OCI-LY1 (cell line): ENCODE data around the gene RHBDL1.

ENCODE experiments used
- EZH2 ChIP-seq: fragments of 200-600 bp; sonication (generic), shearing (Covaris generic); IDR thresholded peaks from 2 replicates; pipeline ENCODE4 v1.8.0; 2017; ENCODE audit warnings: borderline replicate concordance, mixed run types, mild to moderate bottlenecking, antibody characterized with exemption, low read length, moderate library complexity, mixed read lengths
- TF ChIP-seq, protein P1 (sequence below): fragments of 200-600 bp; sonication (generic), shearing (Covaris generic); IDR thresholded peaks from 2 replicates; pipeline ENCODE4 v1.5.1; 2017; ENCODE audit warnings: mild to moderate bottlenecking, antibody characterized with exemption, low read length, moderate library complexity, mixed read lengths

DNA sequence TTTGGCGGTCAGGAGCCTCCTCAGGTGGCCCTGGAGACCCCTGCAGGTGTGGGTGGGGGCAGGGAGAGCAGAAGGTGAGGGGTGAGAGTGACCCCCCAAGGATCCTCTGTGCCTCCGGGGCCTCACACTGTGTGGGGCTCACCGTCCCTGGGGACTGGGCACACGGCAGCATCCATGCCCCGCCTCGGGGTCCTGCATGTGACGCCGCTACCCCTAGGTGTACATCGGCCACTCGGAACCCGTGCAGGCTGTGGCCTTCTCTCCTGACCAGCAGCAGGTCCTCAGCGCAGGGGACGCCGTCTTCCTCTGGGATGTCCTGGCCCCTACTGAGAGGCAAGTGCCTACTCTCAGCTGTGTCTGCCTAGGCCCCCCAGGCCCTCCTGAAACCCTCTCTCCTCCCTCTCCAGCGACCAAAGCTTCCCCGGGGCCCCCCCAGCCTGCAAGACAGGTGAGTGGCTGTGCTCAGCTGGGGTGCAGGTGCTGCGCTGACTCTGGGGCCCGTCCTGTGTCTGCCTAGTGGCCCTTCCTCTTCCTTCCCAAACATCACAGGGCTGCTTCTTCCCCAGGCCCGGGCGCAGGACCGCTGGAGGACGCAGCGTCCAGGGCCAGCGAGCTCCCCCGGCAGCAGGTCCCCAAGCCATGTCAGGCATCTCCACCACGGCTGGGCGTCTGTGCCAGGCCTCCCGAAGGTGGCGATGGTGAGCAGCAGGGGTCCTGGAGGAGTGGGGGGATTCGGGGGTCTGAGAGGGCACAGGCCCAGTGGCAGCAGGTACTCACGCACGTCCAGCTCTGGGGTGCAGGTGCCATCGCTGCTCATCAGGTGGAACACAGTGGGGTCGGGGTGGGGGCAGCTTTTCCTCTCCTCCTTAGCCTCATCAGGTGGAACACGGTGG lies 16.5 kb upstream of the RHBDL1 start:
- TF ChIP-seq, protein P1, sequence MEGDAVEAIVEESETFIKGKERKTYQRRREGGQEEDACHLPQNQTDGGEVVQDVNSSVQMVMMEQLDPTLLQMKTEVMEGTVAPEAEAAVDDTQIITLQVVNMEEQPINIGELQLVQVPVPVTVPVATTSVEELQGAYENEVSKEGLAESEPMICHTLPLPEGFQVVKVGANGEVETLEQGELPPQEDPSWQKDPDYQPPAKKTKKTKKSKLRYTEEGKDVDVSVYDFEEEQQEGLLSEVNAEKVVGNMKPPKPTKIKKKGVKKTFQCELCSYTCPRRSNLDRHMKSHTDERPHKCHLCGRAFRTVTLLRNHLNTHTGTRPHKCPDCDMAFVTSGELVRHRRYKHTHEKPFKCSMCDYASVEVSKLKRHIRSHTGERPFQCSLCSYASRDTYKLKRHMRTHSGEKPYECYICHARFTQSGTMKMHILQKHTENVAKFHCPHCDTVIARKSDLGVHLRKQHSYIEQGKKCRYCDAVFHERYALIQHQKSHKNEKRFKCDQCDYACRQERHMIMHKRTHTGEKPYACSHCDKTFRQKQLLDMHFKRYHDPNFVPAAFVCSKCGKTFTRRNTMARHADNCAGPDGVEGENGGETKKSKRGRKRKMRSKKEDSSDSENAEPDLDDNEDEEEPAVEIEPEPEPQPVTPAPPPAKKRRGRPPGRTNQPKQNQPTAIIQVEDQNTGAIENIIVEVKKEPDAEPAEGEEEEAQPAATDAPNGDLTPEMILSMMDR: peak; percentile 30; the same call in 1 of the 2 replicates
- TF ChIP-seq EZH2: no peak
